Gastrocnemius medialis (tissue), 4 donors: ENCODE results near the gene DRC3.

Experiments
- CTCF ChIP-seq, 5 experiments: fragments of 450-650 bp in 3 of 5; fragments of 200-600 bp in 2 of 5; sonication (generic) in 2 of 5; IDR thresholded peaks in 4 of 5; conservative IDR thresholded peaks in 1 of 5; 1 replicate in 4 of 5; 2 replicates in 1 of 5; pipeline ENCODE4 v1.5.1; 2016 to 2019; ENCODE audit warnings: antibody characterized with exemption in 5 of 5, mild to moderate bottlenecking in 3 of 5, moderate library complexity in 3 of 5
- POLR2A ChIP-seq, 2 donors: fragments of 450-650 bp; IDR thresholded peaks; one replicate each; pipeline ENCODE4 v1.6.1; 2017; ENCODE audit warnings: antibody characterized with exemption in 2 of 2, mild to moderate bottlenecking in 2 of 2, moderate library complexity in 2 of 2

GRCh38 chr17:18040261-18040858, 67.7 kb downstream of the DRC3 start:
- TF ChIP-seq CTCF (IDR thresholded peaks at IDR 0.05 in 4 of 5, conservative IDR thresholded peaks at IDR 0.05 in 1 of 5) (no peak), POLR2A (IDR thresholded peaks at IDR 0.05) (no peak)
